Measurements from ENCODE around the gene HMBS.
"Not testable (repeated sequence)": the region's sequence is repeated elsewhere in the genome, so short reads cannot be mapped to it uniquely, and the experiment has no call there.

HMBS gene

DNA sequence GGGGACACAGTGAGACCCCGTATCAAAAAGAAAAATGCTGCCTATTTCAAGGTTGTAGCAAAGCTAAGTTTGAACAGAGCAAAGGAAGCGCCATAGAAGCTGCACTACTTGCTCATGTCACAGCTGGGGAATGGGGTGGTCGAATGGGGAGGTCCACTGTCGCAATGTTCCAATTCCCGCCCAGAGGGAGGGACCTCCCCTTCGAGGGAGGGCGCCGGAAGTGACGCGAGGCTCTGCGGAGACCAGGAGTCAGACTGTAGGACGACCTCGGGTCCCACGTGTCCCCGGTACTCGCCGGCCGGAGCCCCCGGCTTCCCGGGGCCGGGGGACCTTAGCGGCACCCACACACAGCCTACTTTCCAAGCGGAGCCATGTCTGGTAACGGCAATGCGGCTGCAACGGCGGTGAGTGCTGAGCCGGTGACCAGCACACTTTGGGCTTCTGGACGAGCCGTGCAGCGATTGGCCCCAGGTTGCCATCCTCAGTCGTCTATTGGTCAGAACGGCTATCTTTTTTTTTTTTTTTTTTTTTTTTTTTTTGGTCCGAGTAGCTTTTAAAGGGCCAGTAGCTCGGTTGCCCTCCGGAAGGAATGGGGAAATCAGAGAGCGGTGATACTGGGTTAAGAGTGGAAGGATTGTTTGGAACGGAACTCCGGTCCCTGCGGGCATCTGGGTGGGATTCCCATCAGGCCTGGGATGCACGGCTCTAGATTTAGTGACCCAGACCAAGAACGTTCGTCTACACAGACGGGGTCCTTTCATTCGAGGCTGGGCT is at the start of gene HMBS:
Gene HMBS, plus strand, starts transcription at position 219 of the 774 bp plus-strand sequence. Its CDS starts 153 bp downstream, at position 372.
- Histone ChIP-seq H3K9ac (ENCODE audit: low read length) (peak within 1 kb of the TSS; percentile 76), H3K4me1 (ENCODE audit: control insufficient read depth, insufficient read depth, low read length) (peaks cover 14% of the 10 kb centered on the region), H3K9me3 (ENCODE audit: control insufficient read depth, low read length) (no peaks in the 10 kb centered on the region), H3K4me3 (ENCODE audit: low read length) (peak within 1 kb of the TSS; percentile 81), H3K27me3 (ENCODE audit: control insufficient read depth, insufficient read depth, low read length) (no peaks in the 10 kb centered on the region), H3K36me3 (ENCODE audit: control insufficient read depth, insufficient read depth, low read length) (peaks cover 13% of the 10 kb centered on the region)

DNA sequence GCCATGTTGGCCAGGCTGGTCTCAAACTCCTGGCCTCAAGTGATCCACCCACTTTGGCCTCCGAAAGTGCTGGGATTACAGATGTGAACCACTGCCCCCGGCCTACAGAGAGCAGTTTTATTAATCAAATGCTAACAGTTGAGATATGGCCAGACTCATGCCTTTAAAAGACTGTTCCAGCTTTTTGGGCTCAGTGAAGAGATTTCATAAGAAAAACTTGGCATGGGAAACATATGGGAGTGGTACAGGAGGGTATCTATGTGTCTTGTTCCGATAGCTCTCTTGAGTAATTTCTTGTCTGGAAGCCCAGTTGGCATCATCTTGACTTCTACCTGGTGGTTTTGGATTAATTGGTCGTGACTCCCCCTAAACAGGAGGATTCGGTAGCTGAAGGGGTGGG is 45.8 kb upstream of the HMBS start:
- H3K27me3 ChIP-seq (ENCODE audit: control insufficient read depth, insufficient read depth, low read length): no peaks in the 10 kb centered on the region

DNA sequence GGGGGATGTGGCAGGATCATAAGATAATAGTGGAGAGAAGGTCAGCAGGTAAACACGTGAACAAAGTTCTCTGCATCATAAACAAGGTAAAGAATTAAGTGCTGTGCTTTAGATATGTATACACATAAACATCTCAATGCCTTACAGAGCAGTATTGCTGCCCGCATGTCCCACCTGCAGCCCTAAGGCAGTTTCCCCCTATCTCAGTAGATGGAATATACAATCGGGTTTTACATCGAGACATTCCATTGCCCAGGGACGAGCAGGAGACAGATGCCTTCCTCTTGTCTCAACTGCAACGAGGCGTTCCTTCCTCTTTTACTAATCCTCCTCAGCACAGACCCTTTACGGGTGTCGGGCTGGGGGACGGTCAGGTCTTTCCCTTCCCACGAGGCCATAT is 45.2 kb upstream of the HMBS start:
- H3K4me3 ChIP-seq (ENCODE audit: low read length); H3K4me1 ChIP-seq (ENCODE audit: control insufficient read depth, insufficient read depth, low read length); H3K9ac ChIP-seq (ENCODE audit: low read length); H3K27me3 ChIP-seq (ENCODE audit: control insufficient read depth, insufficient read depth, low read length); H3K9me3 ChIP-seq (ENCODE audit: control insufficient read depth, low read length); H3K36me3 ChIP-seq (ENCODE audit: control insufficient read depth, insufficient read depth, low read length): not testable (repeated sequence)

More for the DNA sequence above, 45.8 kb upstream of the HMBS start:
- Histone ChIP-seq H3K4me1 (ENCODE audit: control insufficient read depth, insufficient read depth, low read length) (no peaks in the 10 kb centered on the region), H3K36me3 (ENCODE audit: control insufficient read depth, insufficient read depth, low read length) (no peaks in the 10 kb centered on the region), H3K9ac (ENCODE audit: low read length) (no peak overlapping the region), H3K4me3 (ENCODE audit: low read length) (no peak overlapping the region), H3K9me3 (ENCODE audit: control insufficient read depth, low read length) (no peaks in the 10 kb centered on the region)

DNA sequence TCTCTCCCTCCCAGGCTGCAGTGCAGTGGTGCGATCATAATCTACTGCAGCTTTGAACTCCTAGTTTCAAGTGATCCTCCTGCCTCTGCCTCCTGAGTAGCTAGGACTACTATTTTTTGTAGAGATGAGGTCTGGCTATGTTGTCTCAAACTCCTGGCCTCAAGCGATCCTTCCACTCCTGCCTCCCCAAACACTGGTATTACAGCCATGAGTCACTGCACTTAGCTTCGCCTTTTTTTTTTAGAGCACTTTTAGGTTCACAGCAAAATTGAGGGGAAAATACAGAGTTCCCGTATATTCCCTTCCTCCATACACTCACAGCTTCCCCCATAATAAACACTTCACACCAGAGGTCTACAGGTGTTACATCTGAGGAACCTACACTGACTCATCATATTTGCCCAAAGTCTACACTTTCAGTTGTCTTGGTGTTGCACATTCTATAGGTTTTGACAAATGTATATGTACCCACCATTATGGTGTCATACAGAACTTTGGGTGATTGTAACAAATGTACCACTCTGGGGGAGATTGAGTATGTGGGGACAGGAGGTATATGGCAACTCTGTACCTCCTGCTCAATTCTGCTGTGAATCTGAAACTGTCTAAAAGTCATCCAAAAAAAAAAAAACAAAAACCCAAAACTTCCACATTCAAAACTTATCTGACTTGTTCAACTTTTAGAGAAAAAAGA is 42.7 kb upstream of the HMBS start:
- no peak overlapping the region for H3K4me3 ChIP-seq (ENCODE audit: low read length)
- peaks cover 10% of the 10 kb centered on the region for H3K36me3 ChIP-seq (ENCODE audit: control insufficient read depth, insufficient read depth, low read length)
- no peaks in the 10 kb centered on the region for H3K9me3 ChIP-seq (ENCODE audit: control insufficient read depth, low read length)
- no peaks in the 10 kb centered on the region for H3K27me3 ChIP-seq (ENCODE audit: control insufficient read depth, insufficient read depth, low read length)
- no peaks in the 10 kb centered on the region for H3K4me1 ChIP-seq (ENCODE audit: control insufficient read depth, insufficient read depth, low read length)
- no peak overlapping the region for H3K9ac ChIP-seq (ENCODE audit: low read length)

DNA sequence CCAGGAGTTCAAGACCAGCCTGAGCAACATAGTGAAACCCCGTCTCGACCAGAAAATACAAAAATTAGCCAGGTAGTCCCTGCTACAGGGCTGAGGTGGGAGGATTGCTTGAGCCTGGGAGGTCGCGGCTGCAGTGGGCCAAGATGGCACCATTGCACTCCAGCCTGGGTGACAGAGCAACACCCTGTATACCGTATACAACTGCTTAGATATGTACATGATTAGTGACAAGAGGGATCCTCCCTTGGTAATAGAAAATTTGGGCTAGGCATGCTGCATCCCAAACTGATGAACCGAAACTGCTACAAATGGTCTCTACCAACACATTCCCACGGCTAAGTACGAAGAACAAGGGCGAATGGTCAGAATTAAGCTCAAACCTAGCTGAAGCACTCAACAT is 41.8 kb upstream of the HMBS start:
- H3K36me3 ChIP-seq (ENCODE audit: control insufficient read depth, insufficient read depth, low read length): peaks cover 17% of the 10 kb centered on the region
- no peaks in the 10 kb centered on the region for H3K4me1 ChIP-seq (ENCODE audit: control insufficient read depth, insufficient read depth, low read length)
- no peaks in the 10 kb centered on the region for H3K9me3 ChIP-seq (ENCODE audit: control insufficient read depth, low read length)
- H3K9ac ChIP-seq (ENCODE audit: low read length): no peak overlapping the region
- no peaks in the 10 kb centered on the region for H3K27me3 ChIP-seq (ENCODE audit: control insufficient read depth, insufficient read depth, low read length)
- no peak overlapping the region for H3K4me3 ChIP-seq (ENCODE audit: low read length)

DNA sequence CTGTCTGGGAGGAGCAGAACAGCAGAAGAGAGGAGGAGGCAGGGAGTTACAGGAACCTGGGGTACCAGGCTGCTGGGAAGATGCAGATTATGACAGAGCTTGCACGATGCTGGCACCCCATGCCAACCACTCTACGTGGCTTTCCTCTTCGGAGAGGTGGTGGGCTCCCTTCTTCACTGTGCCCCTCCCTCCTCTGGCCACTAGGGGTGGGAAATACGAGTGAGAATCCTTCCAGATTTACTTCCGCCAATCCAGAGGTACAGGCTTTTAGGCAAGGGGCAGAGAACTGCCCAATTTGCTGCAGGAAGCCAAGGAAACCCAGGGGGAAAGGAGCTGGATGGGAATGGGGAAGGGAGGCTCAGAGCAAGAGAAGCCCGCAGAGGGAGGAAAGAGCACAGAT is 40.0 kb upstream of the HMBS start:
- Histone ChIP-seq H3K9me3 (ENCODE audit: control insufficient read depth, low read length) (no peaks in the 10 kb centered on the region), H3K4me3 (ENCODE audit: low read length) (no peak overlapping the region), H3K9ac (ENCODE audit: low read length) (no peak overlapping the region), H3K27me3 (ENCODE audit: control insufficient read depth, insufficient read depth, low read length) (no peaks in the 10 kb centered on the region), H3K36me3 (ENCODE audit: control insufficient read depth, insufficient read depth, low read length) (peaks cover 29% of the 10 kb centered on the region), H3K4me1 (ENCODE audit: control insufficient read depth, insufficient read depth, low read length) (no peaks in the 10 kb centered on the region)

DNA sequence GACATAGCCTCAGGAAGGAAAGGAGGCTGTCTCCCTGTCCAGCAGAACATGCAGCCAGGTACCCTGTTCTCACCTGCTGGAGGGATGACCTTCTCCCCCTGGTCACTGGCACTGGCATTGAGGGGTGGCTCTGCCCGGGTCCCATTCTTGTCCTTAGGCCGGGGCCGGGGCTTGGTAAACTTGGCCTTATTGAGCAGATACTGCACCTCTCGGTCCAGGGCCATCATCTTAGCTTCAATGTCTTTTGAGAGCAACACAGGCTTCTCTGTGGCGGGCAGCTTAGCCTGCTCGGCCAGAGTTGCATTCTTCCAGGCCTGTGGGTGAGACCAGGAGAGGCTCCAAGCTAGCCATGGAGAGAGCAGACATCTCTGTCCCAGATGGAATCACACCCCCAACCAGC is 38.2 kb upstream of the HMBS start:
- H3K4me1 ChIP-seq (ENCODE audit: control insufficient read depth, insufficient read depth, low read length): no peaks in the 10 kb centered on the region
- H3K4me3 ChIP-seq (ENCODE audit: low read length): no peak overlapping the region
- peaks cover 29% of the 10 kb centered on the region for H3K36me3 ChIP-seq (ENCODE audit: control insufficient read depth, insufficient read depth, low read length)
- no peak overlapping the region for H3K9ac ChIP-seq (ENCODE audit: low read length)
- H3K9me3 ChIP-seq (ENCODE audit: control insufficient read depth, low read length): no peaks in the 10 kb centered on the region
- H3K27me3 ChIP-seq (ENCODE audit: control insufficient read depth, insufficient read depth, low read length): no peaks in the 10 kb centered on the region

DNA sequence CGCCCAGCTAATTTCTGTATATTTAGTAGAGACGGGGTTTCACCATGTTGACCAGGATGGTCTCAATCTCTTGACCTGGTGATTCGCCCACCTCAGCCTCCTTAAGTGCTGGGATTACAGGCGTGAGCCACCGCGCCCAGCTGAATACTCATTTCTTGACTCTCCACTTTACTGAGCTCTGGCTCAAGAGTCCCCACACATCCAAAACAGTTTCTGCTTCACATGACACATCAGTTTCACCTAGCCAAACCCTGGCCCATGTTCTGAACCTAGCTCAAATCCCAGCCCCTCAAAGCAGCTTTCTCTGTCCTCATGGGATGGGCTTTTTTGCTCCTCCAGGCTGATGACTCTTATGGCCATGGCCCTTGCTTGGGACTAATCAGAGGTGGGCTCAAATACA is 37.5 kb upstream of the HMBS start:
- H3K4me1 ChIP-seq (ENCODE audit: control insufficient read depth, insufficient read depth, low read length): no peaks in the 10 kb centered on the region
- H3K36me3 ChIP-seq (ENCODE audit: control insufficient read depth, insufficient read depth, low read length): peaks cover 33% of the 10 kb centered on the region
- H3K4me3 ChIP-seq (ENCODE audit: low read length): no peak overlapping the region
- H3K9ac ChIP-seq (ENCODE audit: low read length): no peak overlapping the region
- no peaks in the 10 kb centered on the region for H3K9me3 ChIP-seq (ENCODE audit: control insufficient read depth, low read length)
- H3K27me3 ChIP-seq (ENCODE audit: control insufficient read depth, insufficient read depth, low read length): no peaks in the 10 kb centered on the region

DNA sequence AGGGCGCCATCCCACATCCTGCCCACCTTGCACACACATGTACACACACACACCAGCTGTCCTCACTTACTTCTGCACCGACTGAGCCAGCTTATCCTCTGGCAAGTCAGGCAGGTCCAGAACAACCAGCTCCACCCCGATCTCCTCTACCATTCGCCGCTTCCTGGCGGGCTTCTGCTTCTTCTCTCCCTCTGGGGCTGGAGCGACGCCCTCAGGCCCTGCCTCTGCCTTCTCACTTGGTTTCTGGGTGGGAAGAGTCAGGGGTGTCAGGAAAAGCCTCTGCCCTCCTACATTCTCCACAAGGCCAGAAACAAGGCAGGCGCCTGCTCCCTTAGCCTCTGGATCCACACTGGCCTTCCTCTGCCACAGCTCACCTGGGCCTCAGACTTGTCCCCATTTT is 36.0 kb upstream of the HMBS start:
- no peak overlapping the region for H3K9ac ChIP-seq (ENCODE audit: low read length)
- peaks cover 43% of the 10 kb centered on the region for H3K36me3 ChIP-seq (ENCODE audit: control insufficient read depth, insufficient read depth, low read length)

DNA sequence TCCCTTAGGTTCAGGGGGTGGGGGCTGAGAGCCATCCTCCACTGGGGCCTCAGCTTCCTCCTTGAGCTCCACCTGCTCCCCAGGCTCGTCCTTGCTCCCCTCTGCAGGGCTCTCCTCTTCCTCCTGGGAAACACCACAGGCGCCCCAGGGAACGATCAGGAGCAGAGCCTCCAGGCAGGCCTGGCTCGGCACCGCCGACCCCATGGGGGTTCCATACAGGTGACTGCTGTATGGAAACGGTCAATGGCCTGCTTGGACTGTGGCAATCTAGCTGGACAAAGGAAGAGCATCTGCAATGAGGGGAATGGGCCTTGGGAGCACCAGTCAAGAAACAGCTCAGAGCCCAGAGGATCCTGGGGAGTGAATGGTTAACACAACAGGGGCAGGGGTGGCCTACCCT is 35.6 kb upstream of the HMBS start:
- H3K4me3 ChIP-seq (ENCODE audit: low read length): no peak overlapping the region
- H3K9me3 ChIP-seq (ENCODE audit: control insufficient read depth, low read length): no peaks in the 10 kb centered on the region
- H3K36me3 ChIP-seq (ENCODE audit: control insufficient read depth, insufficient read depth, low read length): peaks cover 43% of the 10 kb centered on the region
- H3K4me1 ChIP-seq (ENCODE audit: control insufficient read depth, insufficient read depth, low read length): no peaks in the 10 kb centered on the region
- no peak overlapping the region for H3K9ac ChIP-seq (ENCODE audit: low read length)
- no peaks in the 10 kb centered on the region for H3K27me3 ChIP-seq (ENCODE audit: control insufficient read depth, insufficient read depth, low read length)

More for the DNA sequence above, 36.0 kb upstream of the HMBS start:
- no peaks in the 10 kb centered on the region for H3K27me3 ChIP-seq (ENCODE audit: control insufficient read depth, insufficient read depth, low read length)
- H3K4me1 ChIP-seq (ENCODE audit: control insufficient read depth, insufficient read depth, low read length): no peaks in the 10 kb centered on the region
- no peaks in the 10 kb centered on the region for H3K9me3 ChIP-seq (ENCODE audit: control insufficient read depth, low read length)
- H3K4me3 ChIP-seq (ENCODE audit: low read length): no peak overlapping the region

DNA sequence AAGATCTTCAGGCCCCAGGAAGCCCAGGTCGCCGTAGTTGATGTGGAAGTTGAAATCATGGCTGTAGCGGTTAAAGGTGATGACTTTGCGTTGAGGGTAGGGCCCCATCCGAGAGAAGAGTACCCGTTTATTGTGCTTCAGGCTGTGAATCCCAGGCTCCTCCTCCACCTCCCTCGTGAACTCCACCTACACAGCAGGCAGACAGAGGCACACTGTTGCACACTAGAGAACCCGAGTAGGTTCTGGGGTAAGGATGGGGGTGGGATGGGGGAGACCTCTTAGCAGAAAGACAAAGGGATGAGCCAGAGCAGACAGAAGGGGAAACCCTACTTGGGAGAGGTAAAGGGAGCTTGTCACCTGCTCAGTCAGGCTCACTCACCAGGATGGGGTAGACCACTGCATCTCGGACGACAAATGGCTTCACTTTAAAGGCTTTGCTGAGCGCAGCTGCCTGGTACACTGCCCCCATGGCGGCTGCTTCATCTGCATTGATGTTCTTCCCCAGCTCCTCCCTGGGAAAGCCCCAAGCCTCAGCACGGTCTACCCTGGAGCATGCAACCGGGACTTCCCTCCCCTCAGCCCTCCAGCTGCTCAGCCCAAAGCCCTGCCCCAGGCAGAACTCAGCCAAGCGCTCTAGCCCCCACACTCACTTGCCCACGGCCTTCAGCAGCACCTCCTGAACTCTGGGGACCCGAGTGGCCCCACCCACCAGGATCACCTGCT is 33.1 kb upstream of the HMBS start:
- H3K36me3 ChIP-seq (ENCODE audit: control insufficient read depth, insufficient read depth, low read length): peaks cover 43% of the 10 kb centered on the region
- H3K27me3 ChIP-seq (ENCODE audit: control insufficient read depth, insufficient read depth, low read length): no peaks in the 10 kb centered on the region
- peaks cover 15% of the 10 kb centered on the region for H3K4me1 ChIP-seq (ENCODE audit: control insufficient read depth, insufficient read depth, low read length)
- no peak overlapping the region for H3K4me3 ChIP-seq (ENCODE audit: low read length)
- H3K9ac ChIP-seq (ENCODE audit: low read length): no peak overlapping the region
- H3K9me3 ChIP-seq (ENCODE audit: control insufficient read depth, low read length): no peaks in the 10 kb centered on the region

DNA sequence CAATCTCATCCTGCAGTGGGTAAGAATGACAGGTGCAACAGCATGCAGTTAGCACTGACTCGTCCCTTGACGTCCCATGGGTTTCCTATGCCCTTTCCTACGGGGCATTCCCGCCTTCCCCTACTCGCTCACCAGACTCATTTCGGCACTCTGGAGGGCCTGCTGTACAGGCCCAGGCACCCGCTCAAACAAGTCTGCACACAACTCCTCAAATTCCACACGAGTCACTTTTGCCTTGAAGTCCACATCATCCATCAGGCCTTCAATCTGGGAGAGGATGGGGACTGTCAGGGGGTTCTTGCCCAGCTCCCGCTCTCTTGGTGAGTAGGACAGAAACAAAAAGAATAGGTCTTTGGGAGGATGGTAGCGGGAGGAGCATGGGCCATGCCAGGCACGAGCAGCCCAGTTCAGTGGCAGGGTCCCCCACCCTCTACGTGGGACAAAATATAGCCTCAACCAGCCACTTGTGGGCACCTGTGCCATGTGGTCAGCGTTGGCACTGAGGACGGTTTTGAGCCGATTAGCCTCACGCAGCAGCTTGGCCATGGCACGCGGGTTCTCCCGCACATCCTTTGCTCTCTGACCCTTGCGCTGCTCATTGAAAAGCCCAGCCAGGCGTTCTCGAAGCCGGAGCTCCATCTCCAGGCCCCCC is 32.4 kb upstream of the HMBS start:
- Histone ChIP-seq H3K9ac (ENCODE audit: low read length) (no peak overlapping the region), H3K9me3 (ENCODE audit: control insufficient read depth, low read length) (no peaks in the 10 kb centered on the region), H3K27me3 (ENCODE audit: control insufficient read depth, insufficient read depth, low read length) (no peaks in the 10 kb centered on the region), H3K36me3 (ENCODE audit: control insufficient read depth, insufficient read depth, low read length) (peaks cover 42% of the 10 kb centered on the region), H3K4me1 (ENCODE audit: control insufficient read depth, insufficient read depth, low read length) (peaks cover 15% of the 10 kb centered on the region), H3K4me3 (ENCODE audit: low read length) (no peak overlapping the region)

Measured in mucosa of stomach (tissue), 1 donor.